ENCODE data around the gene SEPHS2.
A peak's percentile ranks its signal among the peaks of the same experiment; 100 is the strongest.
"Not testable (repeated sequence)": the region's sequence is repeated elsewhere in the genome, so short reads cannot be mapped to it uniquely, and the experiment has no call there.

The SEPHS2 gene

DNA sequence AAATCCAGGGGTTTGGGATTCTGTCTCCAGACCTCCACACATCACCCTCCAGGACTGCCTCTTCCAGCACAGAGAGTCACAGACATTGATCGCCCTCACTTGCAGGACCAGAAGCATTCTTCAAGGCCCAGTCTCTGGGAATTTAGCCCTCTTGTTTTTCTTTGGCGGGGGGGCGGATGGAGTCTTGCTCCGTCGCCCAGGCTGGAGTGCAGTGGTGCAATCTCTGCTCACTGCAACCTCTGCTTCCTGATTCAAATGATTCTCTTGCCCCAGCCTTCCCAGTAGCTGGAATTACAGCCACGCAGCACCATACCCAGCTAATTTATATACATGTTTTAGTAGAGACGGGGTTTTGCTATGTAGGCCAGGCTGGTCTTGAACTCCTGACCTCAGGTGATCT lies 18.4 kb upstream of the SEPHS2 start:
- DNase-seq = no peak

- DNase-seq = not testable (repeated sequence)
Measured at GRCh38 chr16:30461426-30461825, 15.8 kb upstream of the SEPHS2 start.

GRCh38 chr16:30459456-30459855 lies 13.8 kb upstream of the SEPHS2 start:
- DNase-seq = no peak

DNA sequence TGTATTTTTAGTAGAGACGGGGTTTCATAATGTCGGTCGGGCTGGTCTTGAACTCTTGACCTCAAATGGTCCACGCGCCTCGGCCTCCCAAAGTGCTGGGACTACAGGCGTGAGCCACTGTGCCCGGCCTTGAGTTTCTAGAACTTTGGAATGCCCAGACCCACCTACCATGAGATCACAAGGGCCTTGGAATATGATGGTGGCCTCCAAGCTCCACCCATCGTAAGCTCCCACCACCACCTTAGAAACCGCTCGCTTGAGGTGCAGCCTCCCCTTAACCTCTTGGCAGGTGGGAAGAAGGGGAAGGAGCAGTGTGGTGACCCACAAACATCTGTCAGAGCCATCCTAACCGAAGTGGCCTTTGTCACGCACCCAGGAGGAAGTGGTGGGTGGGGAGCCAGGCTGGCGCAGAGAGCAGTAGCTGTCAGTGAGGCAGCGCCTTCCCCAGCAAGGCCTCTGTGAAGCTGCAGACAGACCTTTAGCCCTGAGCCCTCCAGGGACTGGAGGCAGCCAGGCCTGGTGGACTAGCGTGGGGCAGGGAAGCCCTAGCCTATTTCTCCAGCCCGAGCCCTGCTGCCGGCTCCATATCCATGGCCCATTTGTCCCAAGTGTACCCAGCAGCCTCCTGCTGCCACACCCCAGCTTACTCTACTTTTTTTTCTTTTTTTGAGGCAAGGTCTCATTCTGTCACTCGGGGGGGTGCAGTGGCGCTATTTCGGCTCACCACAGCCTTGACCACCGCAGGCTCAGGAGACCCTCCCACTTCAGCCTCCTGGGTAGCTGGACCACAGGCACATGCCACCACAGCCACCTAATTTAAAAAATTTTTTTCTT lies 13.1 kb upstream of the SEPHS2 start:
- no peak for DNase-seq

DNA sequence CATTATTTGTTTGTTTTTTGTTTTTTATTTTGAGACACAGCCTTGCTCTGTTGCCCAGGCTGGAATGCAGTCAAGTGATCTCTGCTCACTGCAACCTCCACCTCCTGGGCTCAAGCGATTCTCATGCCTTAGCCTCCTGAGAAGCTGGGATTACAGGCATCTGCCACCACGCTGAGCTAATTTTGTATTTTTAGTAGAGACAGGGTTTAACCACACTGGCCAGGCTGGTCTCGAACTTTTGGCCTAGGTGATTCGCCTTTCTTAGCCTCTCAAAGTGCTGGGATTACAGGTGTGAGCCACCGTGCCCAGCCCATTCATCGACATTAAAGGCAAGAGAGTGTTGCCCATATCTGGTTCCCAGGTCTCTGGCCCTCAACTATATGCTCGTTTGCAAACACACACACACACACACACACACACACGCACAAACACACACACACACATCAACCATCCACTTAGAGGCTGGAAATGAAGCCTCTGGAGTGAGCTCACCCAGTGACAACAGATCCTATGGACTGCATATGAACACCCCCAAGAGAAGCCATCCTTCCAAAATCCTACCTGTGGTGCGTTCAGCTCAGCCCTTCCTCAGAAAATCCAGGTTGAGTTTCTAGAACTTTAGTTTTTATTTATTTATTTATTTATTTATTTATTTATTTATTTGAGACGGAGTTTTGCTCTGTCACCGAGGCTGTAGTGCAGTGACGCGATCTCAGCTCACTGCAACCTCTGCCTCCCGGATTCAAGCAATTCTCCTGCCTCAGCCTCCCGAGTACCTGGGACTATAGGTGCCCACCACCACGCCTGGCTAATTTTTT lies 12.3 kb upstream of the SEPHS2 start:
- DNase-seq = no peak

DNA sequence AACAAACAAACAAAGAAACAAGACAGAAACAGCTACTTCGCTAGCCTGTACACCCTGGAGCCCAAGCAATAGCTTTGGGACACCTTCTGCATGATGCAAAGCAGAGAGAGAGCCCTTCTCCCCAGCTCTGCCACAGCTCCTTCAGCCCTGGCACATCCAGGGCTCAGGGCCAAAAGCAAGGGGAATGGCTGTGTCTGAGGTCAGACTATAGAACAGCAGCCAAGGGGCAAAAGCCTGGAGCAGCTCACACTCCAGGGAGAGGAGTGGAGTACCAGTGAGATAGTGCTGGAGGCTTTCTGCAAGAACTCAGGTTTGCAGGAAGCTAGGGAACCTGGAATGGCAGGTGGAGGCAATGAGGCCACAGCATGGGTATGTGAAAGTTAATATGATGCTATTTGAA lies 11.6 kb upstream of the SEPHS2 start:
- DNase-seq = no peak

DNA sequence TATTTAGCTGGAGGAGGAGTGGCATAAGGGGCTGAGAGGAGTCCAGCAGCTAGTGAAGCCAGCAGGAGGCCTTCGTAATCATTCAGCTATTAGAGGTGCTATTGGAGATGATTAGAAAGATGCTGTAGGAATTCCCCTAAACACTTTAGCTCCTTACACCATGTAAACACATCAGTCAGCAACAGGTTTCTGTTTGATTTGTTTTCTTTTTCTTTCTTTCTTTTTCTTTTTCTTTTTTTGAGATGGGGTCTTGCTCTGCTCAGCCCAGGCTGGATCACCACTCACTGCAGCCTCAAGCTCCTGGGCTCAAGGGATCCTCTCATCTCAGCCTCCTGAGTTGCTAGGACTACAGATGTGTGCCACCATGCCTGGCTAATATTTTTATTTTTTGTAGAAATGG lies 10.6 kb upstream of the SEPHS2 start:
- DNase-seq = no peak

DNA sequence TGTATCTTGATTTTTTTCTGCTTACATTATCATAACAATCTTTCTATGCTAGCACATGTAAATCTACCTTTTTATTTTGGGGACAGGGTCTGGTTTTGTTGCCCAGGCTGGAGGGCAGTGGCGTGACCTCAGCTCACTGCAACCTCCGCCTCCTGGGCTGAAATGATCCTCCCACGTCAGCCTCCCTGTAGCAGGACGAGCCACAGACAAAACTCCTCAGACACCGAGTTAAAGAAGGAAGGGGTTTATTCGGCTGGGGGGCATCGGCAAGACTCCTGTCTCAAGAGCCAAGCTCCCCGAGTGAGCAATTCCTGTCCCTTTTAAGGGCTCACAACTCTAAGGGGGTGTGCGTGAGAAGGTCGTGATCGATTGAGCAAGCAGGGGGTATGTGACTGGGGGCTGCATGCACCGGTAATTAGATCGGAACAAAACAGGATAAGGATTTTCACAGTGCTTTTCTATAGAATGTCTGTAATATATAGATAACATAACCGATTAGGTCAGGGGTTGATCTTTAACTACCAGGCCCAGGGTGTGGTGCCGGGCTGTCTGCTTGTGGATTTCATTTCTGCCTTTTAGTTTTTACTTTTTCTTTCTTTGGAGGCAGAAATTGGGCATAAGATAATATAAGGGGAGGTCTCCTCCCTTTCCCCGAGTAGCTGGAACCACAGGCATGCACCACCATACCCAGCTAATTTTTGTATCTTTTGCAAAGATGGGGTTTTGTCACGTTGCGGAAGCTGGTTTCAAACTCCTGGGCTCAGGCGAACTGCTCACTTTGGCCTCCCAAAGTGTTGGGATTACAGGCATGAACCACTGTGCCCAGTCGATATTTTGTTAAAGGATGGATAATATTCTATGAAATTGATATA lies 7.3 kb upstream of the SEPHS2 start:
- DNase-seq = not testable (repeated sequence)

DNA sequence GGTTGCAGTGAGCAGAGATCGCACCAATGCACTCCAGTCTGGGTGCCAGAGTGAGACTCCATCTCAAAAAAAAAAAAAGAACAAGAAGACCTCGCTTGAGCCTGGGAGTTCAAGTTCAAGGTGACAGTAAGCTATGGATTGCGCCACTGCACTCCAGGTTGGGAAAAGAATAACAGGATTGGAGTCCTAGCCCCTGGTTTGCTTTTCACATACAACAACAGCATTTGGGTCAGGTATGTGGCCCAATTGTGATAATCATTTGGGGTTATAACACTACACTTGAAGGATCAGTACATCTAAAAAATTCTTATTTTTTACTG lies 3.4 kb upstream of the SEPHS2 start:
- no peak for DNase-seq

DNA sequence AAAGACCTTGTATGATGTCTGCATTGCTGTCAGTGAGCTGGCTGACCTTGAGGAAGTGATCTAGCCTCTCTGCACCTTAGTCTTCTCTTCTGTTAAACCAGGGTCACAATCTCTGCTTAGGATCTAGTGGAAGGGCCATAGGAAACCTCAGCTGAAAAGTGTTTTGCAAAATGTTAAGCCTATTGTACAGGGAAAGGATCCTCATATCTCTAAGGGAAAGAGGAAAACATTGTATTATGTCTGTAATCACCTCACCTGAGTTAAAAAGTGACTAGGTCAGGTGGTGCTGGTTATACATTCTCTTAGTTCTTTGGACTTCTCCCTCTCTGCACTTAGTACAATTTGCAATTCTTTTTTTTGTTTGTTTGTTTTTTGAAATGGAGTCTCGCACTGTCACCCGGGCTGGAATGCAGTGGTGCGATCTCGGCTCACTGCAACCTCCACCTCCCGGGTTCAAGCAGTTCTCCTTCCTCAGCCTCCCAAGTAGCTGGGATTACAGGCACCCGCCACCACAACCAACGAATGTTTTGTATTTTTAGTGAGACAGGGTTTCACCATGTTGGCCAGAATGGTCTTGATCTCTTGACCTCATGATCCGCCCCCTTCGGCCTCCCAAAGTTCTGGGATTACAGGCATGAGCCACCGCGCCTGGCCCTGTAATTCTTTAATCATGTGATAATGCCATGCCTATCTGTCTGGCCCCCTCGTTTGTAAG lies 2.0 kb upstream of the SEPHS2 start:
- DNase-seq = no peak

- DNase-seq = no peak
Measured at GRCh38 chr16:30446203-30446595, 525 bp upstream of the SEPHS2 start.

- DNase-seq = no peak
Measured at GRCh38 chr16:30445149-30445407, 596 bp downstream of the SEPHS2 start.

GRCh38 chr16:30444231-30445148 lies 1.2 kb downstream of the SEPHS2 start:
- no peak for DNase-seq

GRCh38 chr16:30443631-30444030 lies 2.0 kb downstream of the SEPHS2 start:
- no peak for DNase-seq

- no peak for DNase-seq
Measured at GRCh38 chr16:30439720-30440348, 5.8 kb downstream of the SEPHS2 start.

GRCh38 chr16:30438835-30439234 lies 6.8 kb downstream of the SEPHS2 start:
- no peak for DNase-seq

- DNase-seq = no peak
Measured at GRCh38 chr16:30437511-30438046, 8.1 kb downstream of the SEPHS2 start.

DNA sequence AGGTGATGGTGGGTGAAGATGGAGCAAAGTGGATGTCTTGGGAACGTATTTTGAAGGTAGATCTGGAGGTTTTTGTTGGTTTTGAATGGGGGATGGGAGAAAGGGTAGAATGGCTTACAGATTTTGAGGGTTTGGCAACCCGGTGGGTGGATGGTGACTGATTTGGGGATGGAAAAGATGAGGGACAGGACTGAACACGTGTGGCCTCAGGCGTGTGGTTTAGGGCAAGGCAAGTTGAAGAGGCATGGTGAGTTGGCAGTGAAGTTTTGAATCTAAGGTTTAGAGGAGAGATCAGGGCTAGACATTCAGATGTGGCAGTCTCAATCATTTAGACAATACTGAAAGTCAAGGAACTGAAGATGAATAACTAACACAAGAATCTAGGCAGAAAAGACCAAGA lies 10.8 kb downstream of the SEPHS2 start:
- DNase-seq = no peak

- no peak for DNase-seq
Measured at GRCh38 chr16:30430428-30430970, 15.2 kb downstream of the SEPHS2 start.

GRCh38 chr16:30429678-30430427 lies 15.8 kb downstream of the SEPHS2 start, which contains the start of gene DCTPP1:
Gene DCTPP1, minus strand, starts transcription at chr16:30430030. Its CDS starts 50 bp downstream, at chr16:30429980.
- DNase-seq = peak; percentile 99
